GM21526 (cell line): ENCODE data around the gene TOR4A.

Experiments used
- ATAC-seq: cut with Tn5 transposase; IDR thresholded peaks from one replicate; pipeline ENCODE4 v1.9.1; 2021; ENCODE audit warnings: moderate library complexity; ENCODE audit not compliant: unreplicated experiment, low FRiP score

Gene TOR4A

GRCh38 chr9:137269231-137269772 lies 8.2 kb upstream of the TOR4A start:
- no peak for ATAC-seq

DNA sequence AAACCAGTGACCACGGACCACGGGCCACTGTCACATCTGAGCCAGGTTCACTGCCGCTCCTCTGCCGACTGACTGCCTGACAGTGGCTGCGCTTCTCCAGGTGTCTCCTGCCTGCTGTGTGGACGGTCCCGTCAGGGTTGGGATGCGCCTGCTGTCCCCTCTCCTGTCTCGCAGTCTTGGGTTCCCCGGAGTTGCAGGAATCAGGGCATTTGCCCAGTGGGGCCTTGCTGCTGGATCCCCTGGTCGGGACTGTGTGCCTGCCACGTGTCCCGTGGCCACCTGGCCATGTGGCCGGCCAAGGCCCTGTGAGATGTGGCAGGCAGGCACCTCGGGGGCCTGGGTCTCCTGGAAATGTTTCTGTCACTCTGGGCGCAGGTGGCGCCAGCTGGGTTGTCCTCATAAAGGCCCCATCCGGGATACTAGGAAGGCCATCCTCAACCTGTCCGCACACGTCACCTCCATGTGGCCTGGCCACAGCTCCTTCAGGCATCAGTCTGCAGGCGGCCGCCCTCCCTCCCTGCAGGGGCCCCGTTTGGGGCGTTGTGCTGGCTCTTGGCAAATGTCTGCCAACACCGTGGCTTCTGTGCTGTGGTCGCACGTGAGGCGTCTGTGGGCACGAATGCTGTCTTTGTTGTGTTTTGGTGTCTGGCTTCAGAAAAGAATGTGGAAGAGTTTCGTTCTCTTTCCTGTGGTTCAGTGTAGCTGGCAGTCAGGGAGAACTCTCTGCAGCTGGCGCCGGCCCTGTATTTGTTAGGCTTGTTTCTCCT lies 6.4 kb upstream of the TOR4A start:
- ATAC-seq, result no peak

DNA sequence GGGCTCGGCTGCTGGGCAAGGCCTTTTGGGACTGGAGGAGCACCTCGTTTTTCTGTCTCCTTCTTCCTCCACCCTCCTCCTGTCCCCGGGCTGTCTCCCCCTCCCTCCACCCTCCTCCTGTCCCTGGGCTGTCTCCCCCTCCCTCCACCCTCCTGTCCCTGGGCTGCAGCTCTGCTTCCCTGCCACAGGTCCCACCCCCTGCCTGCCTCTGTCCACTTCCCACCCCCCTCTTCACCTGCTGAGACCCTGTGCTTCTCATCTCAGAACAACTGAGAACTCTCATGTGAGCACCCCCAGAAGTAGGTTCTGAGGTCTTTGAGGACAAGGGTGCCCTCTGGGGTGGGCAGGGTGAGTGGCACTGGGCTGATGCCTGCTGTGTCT lies 5.8 kb upstream of the TOR4A start:
- no peak for ATAC-seq

GRCh38 chr9:137272241-137273094 lies 5.1 kb upstream of the TOR4A start:
- no peak for ATAC-seq

GRCh38 chr9:137273095-137273490 lies 4.4 kb upstream of the TOR4A start:
- no peak for ATAC-seq

DNA sequence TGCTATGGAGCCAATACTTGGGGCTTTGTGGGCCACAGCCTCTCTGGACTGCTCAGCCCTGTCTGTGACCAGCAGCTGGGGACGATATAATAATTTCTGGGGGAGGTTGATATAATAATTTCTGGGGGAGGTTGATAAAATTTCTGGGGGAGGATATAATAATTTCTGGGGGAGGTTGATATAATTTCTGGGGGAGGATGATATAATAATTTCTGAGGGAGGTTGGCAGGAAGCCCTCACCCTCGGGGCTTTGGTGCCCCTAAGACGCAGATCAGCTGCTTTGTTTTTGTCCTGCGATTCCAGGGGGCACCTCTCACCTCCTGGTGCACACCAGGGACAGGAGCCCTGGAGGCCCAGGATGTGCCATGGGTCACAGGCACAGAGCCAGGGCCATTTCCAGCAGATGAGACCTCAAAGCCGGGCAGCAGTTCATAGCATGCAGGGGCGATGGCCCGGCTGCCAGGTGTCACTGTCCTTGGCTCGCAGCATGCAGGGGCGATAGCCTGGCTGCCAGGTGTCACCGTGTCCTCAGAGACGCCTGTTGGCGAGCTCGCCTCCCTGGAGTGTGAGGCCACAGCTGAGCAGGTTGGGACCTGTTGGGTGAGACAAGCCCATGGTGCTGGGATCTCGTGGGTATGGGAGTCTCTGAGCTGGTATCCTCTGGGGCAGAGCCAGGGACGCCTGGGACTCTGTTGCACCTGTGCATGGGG lies 3.8 kb upstream of the TOR4A start:
- ATAC-seq, result no peak

- no peak for ATAC-seq
Observed at GRCh38 chr9:137275203-137275587, 2.3 kb upstream of the TOR4A start.

DNA sequence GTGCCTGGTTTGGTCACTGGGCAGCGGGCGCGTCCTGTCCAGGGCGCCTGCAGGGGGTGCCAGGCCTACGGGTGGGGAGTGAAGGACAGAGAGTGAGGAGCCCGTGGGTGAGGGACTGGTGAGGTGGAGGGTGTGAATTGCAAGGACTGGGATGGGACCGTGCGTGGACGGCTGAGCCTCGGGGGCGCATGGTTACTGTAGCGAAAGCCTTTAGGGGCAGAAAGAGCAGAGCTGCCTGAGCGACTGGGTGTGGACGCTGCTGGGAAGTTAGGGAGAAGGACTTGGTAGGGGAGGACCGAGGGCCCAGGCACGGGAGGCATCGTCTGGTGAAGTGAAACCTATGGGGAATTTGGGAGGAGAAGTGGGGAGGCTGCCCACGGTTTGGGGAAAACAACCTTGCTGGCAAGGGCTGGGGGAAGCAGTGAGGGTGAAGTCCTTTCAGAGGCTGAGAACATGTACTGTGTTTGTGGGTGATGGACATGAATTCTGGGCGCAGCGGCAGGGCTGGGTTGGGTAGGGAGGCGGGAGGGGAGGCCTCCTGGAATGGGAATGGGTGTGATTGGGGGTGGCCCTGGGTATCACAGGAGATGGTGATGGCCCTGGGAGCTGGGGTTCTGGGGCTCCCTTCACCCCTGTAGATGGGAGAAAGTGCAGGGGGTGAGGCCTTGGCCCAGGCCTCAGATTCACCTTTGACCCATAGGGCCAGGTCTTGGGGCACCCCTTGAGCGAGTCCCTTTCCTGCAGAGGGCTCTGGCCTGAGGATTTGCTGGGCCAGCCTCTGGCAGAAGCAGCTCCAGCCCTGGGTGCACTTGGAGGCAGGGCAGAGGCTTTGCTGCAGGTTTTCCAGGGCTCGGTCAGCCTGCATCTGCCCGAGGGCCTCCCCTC lies 1.7 kb upstream of the TOR4A start:
- no peak for ATAC-seq

DNA sequence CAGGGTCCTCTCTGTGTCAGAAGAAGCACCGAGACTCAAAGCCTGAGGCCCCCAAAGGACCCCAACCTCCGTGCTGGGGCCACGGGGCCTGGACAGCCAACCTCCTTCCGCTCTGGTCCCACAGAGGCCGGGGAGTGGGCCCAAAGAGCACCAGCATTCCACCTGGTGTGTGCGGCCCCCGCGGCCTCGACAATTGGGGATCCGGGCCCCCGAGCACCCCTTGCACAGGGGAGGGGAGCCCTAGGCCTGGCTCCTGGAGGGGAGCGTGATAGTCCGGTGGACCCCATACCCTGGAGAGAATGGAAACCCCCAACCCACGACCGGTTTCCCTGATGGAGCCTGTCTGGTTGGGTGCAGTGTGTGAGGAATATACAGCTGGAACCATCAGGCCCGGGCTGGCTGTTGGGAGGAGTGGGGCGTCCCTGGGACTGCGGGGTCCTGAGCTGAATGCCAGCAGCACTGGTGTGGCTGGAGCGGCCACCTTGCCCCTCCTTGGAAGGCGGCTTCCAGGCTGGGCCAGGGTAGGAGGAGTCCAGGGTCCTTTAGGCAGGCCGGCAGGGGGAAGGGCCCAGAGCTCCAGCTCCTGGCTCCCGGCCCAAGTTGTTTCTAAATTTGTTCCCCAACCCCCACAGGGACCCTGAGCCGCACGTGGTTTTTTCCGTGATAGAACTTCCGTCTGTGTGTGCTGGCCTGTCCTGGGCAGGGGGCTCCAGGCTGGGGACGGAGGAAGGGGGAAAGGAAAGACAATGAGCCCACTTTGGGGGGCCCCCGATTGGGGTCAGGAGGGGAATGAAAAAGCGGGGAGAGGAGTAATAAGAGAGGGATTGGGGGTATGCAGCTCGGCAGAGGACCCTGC lies 825 bp upstream of the TOR4A start:
- ATAC-seq, result no peak

DNA sequence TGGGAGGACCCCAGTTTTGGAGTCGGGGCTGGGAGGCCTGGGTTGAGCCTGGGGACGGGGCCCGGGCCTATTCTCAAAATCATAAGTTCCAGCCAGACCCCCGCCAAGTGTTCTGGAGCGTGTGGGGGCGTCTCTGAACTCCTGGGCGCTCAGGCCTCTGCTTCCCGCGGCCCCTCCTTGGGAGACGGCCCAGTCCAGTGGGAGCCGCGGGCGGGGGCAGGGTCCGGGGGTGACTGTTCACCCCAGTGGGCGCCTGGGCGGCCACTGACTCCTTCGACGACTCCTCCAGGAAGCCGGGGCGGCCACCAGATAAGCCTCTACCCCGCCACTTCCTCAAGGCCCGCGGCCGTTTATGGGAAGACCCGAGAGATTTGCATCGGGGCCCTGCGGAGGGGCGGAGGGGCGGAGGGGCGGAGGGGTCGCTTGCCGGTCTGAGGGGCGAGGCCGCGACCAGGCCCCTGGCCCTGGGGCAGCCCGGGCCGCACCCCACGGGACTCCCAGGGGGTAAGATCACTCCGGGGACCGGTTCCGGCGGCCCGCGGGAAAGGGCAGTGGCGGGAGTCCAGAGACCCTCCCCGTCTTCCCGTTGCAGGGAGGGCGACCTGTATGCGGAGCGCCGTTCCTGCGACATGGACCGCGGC lies 655 bp downstream of the TOR4A start:
- ATAC-seq, result no peak

GRCh38 chr9:137278721-137279711 lies 1.5 kb downstream of the TOR4A start:
- no peak for ATAC-seq

- ATAC-seq, result no peak
Observed at GRCh38 chr9:137279741-137280473, 2.4 kb downstream of the TOR4A start.

- ATAC-seq, result no peak
Observed at GRCh38 chr9:137280474-137281344, 3.2 kb downstream of the TOR4A start.

DNA sequence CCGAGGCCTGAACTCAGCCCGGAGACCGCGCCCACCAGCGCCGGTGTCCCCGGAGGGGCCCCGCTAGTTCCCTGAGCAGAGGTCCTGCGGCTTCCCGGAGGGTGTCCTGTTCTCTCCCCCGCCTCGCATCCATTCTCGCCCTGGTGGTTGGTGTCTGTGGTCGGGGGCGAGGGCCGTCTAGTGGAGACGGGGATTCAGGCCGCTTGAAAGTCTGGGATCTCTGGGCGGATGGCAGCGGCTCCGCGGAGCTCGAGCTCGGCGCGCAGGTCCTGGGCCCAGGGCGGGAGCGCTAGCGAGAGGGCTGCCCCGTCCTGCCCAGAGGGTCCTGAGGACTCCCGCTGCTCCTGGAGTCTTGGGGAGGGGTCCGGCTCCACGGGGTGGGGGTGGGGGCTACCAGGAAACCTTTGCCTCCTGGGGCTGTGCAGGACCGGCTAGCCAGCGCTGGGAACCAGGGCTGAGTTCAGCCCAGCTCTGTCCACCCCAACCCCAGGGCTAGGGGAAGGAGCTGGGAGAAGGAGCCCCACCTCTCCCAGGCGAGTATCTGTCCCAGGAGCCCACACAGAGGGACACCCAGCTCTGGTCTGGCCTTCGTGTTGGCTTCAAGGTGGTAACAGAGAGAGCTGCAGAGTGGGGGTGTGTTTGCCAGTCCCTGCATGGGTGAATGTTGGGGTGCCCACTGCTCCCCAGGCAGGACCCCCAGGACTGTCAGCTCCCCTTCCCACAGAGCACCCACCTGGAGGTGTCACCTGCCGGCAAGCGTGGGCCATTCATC lies 4.0 kb downstream of the TOR4A start:
- ATAC-seq, result no peak

DNA sequence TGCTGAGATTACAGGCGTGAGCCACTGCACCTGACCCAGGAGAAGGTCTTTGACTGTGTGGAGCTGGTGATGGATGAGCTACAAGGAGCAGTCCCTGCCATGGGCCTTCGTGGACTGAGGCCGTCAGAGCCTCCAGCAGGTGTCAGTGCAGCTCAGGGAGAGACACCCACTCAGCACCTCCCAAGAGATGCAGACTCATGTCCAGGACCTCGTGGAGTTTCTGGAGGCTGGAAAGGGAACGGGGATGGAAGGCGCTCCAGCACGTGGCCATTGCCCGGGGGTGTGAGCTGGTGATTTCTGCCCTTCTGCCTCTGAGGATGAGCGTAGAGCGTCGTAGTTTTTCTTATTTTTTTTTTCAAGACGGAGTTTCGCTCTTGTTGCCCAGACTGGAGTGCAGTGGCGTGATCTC lies 9.5 kb downstream of the TOR4A start:
- ATAC-seq, result no peak
